Measurements from ENCODE around the gene GCNA.
"Not testable (repeated sequence)": the region's sequence is repeated elsewhere in the genome, so short reads cannot be mapped to it uniquely, and the experiment has no call there.

GCNA gene

GRCh38 chrX:71640002-71640401 is 61.8 kb downstream of the GCNA start:
- DNase-seq (ENCODE audit: low read depth, low spot score): no peak

- DNase-seq (ENCODE audit: low read depth, low spot score): not testable (repeated sequence)
Measured at GRCh38 chrX:71644406-71644805, 66.2 kb downstream of the GCNA start.

- DNase-seq (ENCODE audit: low read depth, low spot score): no peak
Measured at GRCh38 chrX:71650333-71650969, 72.2 kb downstream of the GCNA start.

- peak; percentile 73 for DNase-seq (ENCODE audit: low read depth, low spot score)
Measured at GRCh38 chrX:71652405-71652804, 74.2 kb downstream of the GCNA start.

GRCh38 chrX:71653344-71653743 is 75.1 kb downstream of the GCNA start:
- no peak for DNase-seq (ENCODE audit: low read depth, low spot score)

- DNase-seq (ENCODE audit: low read depth, low spot score): no peak
Measured at GRCh38 chrX:71657267-71657666, 79.0 kb downstream of the GCNA start.

- no peak for DNase-seq (ENCODE audit: low read depth, low spot score)
Measured at GRCh38 chrX:71659342-71659741, 81.1 kb downstream of the GCNA start.

GRCh38 chrX:71659959-71660358 is 81.7 kb downstream of the GCNA start:
- DNase-seq (ENCODE audit: low read depth, low spot score): no peak

- no peak for DNase-seq (ENCODE audit: low read depth, low spot score)
Measured at GRCh38 chrX:71660562-71661416, 82.6 kb downstream of the GCNA start.

GRCh38 chrX:71661919-71662318 is 83.7 kb downstream of the GCNA start:
- DNase-seq (ENCODE audit: low read depth, low spot score): no peak

GRCh38 chrX:71662654-71663053 is 84.4 kb downstream of the GCNA start:
- DNase-seq (ENCODE audit: low read depth, low spot score): not testable (repeated sequence)

Data from ELF-1 (cell line).